Measurements from ENCODE around the gene C11orf42. TPM values are rescaled to one million over a fixed set of nuclear protein-coding genes. Genes with fewer than 3 reads are reported as not detected.

The C11orf42 gene, protein sequence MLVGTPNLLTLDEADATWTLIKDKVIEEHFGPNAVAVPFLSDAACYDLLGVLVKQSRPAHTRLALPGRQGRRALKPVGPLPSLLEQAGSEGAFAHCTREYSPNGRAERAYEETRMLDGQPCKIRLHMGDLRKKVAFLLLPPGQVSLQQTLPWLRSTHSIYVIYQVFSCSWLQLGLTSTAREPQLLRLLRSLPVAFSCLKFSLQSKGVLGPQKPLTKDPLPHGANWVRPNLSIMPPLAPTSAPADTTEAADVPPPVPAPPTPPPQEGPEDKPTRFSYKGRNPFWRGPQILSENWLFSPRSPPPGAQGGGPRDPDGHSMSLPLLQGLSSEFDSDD
- total RNA-seq (2014; rRNA removed; shearing (Covaris generic)) = not detected in 2 replicates

DNA sequence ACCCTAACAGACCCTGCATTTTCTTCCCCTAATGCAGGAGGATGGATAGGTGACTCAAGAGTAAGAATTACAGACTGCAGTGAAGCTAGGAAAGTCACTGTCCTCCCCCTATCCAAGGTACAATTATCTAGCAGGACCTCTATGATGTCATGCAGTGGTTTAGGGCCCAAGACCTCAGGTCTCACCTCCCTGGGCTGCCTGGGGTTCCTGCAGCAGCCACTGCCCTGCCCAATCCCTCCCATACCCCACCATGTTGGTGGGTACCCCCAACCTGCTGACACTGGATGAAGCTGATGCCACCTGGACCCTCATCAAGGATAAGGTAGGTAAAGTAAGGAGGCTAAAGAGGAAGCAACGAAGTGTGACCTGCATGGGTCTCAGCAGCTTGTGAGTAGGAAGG, at the start of gene C11orf42:
C11orf42 (plus strand) TSS at position 192 of the 400 bp plus-strand sequence; CDS start at position 251, 59 bp downstream.
- no peak for DNase-seq (ENCODE audit: low spot score)

DNA sequence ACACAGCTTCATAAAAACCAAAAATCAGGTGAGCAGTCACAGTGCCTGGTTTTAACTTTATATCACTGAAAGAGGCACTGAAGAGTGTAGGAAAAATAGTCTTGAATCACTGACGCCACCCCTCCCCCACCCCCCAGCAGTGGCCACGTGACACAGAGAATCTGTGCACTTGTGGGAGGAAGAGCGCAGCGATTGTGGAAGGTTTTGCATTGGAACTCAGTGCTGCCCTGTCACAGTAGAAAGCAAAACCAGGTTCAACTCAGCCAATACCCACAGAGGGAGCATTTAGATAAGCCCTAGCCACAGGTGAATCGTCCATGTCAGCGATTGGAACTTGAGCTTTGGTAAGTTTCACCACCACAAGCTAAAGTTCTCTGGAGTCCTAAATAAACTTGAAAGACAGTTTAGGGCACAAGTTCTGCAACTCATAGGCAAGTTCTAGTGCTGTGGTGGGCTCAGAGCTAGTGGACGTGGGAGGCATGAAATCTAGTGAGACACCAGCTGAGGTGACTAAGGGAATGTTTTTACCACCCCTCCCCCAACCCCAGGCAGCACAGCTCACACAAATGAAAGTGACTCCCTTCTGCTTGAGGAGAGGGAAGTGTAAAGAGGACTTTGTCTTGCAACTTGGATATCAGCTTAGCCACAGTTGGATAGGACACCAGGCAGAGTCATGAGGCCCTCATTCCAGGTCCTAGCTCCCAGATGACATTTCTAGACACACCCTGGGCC, 48.6 kb upstream of the C11orf42 start:
- DNase-seq (ENCODE audit: low spot score) = no peak

DNA sequence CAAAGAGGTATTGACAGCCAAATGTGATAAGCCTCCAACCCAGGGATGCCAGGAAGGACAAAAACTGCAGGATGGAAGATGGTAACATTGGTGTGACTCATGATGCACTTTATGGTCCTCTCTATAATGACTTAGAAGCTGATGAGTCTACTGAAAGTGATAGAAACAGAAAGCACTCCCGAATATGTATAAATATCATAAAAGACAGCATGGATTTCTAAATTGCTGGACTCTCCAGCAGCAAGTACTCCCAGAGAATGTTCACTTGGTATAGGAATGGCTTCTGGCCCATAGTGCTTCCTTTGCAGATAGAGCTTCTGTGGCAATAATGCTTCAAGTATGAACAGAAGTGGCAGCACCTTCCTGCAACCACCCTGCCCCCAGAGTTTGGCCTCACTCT, 35.1 kb upstream of the C11orf42 start, which contains the start of gene OR52B2:
OR52B2 (minus strand) TSS at position 101 of the 400 bp plus-strand sequence; CDS start at position 101, 0 bp downstream.
- DNase-seq (ENCODE audit: low spot score) = no peak

DNA sequence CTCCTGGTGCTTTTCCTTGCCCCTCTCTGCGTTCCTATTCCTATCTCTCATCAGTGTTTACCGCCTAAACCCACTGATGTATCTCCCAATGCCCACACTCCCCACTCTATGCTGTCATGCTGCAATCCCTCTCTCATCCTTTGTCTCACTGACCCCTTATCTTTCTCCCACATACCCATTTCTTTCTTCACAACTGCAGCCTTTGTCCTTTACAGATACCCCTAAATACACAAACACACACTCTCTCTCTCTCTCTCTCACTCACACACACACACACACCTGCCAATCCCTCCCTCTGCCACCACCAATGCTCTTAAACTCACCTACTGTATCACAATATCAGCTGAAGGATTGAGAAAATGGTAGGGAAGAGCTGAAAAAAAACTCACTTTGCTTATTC, 29.9 kb upstream of the C11orf42 start:
- no peak for DNase-seq (ENCODE audit: low spot score)

DNA sequence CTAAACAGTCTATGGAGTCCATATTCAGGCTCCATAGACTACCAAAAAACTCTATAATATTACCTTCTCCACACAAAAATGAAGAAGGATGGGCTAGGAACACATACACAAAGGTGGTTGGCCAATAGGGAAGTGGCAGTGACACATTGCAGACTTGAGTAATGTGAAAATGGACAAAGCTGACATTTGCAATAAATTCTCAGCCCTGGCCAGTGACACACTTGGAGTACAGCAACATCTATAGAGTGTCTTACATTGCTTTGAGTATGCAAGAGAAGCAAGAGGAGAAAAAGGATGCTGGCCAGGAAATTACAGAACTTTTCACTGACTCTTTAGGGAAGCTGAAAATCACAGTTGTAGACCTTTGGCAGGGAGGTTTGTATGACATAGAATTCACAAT, 13.6 kb upstream of the C11orf42 start:
- no peak for DNase-seq (ENCODE audit: low spot score)

DNA sequence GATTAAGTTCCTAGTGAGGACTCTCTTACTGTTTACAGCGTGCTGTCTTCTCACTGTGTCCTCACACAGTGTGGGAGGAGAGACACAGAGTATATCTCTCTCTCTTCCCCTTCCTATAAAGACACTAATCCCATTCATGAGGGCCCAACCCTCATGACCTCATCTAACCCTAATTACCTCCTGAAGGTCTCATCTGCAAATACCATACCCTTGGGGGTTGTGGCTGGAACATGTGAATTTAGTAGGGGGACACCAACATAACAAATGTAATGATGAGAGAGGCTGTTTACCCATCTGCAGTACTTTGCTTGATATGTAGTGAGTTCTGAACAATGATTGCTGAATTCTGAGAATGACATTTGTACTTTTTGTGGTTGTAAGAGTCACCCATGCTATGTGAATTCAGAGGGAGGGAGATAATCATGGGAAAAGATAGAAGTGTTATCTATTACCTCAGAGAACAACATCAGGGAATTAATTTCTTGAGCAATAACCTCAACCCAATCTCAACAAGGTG, 11.2 kb upstream of the C11orf42 start:
- DNase-seq (ENCODE audit: low spot score) = no peak

DNA sequence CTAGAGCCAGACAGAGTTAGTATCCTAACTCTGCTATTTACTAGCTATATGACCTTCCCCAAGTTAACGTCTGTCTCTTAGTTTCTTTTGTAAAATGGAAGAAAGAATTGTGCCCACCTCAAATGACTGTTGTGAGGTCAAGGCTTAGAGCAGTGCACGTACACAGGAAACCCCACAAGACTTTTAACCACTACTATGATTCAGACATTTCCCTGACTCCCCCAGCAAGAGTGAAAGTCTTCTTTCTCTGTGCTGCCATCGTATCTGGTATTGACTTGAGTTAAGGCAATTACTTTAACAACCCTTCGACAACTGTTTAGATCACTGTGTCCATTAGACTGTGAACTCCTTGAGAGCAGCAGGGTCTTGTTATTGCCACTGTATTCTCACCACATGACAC, 9.0 kb upstream of the C11orf42 start:
- no peak for DNase-seq (ENCODE audit: low spot score)

DNA sequence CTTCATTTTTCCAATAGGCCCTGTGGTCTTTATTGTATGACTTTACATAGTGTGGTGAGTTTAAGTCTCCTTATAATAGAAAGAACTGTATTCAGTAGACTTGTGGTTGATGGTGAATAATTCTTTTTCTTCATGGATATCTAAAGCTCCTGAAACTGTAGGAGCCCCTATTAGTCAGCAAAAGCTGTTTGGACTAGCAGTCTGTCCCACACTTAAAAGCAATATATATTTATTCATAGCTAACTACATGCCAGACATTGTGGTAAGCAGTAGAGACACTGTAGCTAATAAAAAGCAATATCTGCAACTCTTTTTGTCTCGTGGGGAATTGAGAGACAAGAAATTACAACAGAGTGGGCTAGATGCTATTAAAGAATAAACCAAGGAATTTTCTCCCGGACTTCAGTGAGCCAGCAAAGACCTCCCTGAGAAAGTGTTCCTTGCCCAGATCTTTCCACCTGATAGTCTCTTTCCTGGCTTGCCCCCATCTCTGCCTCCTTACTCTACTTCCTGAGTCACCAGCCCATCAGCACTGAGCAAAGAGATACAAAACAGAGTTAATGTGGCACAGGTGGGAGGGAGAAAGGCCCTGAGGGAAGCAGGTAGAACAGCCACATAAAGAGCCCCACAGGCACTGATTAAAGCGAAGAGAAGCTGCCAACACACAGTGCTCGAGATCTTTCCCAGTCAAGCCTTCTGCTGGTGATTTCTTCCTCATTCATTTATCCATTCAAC, 7.7 kb upstream of the C11orf42 start:
- DNase-seq (ENCODE audit: low spot score) = no peak

DNA sequence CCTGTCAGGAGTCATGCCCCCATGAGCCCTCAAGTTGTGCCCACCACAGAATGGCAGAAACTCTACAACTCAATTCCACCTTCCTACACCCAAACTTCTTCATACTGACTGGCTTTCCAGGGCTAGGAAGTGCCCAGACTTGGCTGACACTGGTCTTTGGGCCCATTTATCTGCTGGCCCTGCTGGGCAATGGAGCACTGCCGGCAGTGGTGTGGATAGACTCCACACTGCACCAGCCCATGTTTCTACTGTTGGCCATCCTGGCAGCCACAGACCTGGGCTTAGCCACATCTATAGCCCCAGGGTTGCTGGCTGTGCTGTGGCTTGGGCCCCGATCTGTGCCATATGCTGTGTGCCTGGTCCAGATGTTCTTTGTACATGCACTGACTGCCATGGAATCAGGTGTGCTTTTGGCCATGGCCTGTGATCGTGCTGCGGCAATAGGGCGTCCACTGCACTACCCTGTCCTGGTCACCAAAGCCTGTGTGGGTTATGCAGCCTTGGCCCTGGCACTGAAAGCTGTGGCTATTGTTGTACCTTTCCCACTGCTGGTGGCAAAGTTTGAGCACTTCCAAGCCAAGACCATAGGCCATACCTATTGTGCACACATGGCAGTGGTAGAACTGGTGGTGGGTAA, 6.1 kb upstream of the C11orf42 start, which contains the start of gene OR52W1:
OR52W1 (plus strand) TSS at position 51 of the 637 bp plus-strand sequence; CDS start at position 51, 0 bp downstream.
- no peak for DNase-seq (ENCODE audit: low spot score)

DNA sequence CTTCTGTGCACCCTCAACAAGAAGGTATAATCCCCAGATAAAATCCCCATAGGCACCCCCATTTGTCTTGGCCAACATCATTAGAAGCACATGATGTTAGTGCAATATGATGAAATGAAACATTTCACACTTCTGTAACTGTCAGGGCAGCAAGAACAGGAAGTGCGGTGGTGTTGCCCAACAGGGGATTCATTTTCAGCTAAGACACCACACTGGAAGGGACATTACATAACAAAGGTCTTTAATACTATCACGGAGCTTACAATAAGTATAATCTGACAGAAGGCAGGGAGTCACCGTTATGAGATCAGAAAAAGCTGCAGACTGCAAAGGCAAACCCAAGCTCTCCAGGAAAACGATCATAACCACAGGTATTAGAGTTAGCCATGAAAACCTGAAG, 4.4 kb upstream of the C11orf42 start:
- DNase-seq (ENCODE audit: low spot score) = no peak

DNA sequence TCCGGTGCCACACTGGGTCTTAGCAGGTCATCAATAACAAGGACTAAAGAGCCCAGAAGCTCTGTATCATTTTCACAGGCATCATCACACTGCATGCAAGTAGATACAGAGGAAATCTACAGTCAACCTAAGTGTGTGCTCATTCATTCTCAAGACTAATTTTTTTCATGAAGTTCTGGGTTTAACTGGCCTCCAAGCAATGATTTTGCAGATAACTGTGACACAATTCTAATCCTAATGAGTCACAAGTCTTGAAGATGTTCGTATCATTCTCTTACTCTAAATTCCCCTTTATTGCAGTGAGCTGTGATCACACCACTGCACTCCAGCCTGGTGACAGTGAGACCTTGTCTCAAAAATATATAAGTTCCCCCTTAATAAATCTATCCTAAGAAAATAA, 3.9 kb upstream of the C11orf42 start:
- DNase-seq (ENCODE audit: low spot score) = no peak

DNA sequence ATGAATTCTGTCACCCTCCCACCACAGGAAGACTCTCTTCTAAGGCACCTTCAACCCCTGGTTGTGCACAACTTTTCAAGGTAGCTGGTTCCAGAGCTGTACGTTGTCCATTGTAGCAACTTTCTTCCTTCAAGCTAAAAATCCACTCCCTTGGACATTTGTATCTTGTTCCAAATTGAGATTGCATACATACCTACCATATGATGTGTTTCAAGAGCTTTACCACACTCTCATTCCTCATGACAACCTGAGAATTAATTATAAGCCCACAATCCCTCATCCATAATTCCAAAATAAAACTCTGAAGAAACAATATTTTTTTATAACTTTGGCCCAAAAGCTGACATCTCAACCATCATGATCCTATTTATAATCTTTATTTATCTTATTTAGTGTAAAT, 3.3 kb upstream of the C11orf42 start:
- DNase-seq (ENCODE audit: low spot score) = no peak

DNA sequence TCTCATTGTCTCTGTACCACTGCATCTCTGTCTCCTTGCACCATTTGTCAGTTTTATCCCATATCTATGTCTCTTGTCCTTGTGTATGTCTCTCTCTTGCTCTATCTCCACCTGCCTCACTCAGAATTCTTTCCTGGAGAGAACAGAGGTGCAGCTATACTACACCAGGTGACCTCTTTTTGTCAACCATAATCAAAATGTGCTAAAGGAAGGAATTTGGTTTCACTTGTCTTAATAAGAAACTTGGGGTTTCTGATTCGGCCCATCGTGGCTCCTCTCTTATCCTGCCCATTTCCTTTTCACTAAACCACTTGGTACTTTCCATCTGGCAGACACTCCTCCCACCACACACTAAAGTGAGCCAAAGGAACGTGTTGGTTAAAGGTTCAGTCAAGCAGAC, 2.0 kb upstream of the C11orf42 start:
- DNase-seq (ENCODE audit: low spot score) = no peak

DNA sequence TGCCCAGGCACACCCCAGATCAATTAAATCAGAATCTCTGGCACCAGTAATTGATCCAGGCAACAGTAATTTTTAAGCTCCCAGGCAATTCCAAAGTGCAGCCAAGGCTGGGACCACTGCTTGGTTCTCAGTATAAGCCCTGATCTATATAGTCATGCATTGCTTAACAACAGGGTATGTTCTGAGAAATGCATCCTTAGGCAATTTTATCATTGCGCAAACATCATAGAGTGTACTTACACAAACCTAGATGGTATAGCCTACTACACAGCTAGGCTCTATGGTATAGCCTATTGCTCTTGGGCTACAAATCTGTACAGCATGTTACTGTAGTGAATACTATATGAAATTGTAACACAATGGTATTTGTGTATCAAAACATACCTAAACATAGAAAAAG, 651 bp upstream of the C11orf42 start:
- DNase-seq (ENCODE audit: low spot score) = no peak

DNA sequence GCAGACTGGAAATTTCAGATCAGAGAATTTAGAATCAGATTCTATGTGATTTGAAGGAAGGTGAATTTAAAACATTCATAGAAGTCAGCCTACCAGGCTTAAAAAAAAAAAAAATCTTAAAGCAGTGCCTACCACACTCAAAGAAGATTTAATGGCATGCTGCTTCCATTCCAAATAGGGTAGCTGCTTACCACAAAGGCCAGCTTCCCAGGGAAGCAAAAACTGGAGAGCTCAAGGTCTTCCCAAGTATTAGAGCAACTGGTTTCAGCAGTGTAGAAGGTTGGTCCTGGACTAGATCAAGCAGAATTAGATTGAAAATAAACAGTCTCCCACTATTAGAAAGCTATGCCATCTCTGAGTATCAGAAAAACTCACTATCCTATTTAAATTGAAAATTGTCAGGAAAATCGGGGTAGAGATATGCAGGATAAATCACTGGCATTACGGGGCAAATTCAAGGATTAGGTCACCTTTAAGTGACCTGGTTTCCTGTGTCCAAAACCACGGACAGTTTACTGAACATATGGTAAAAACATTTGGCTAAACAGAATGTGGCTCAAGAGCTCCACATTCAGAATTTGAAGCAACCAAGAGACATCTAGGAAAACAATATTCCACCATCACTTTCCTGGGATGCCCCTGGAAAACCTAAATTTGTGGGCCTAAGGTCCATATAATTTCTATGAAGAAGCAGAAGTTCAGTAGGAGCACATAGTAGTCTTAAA, 1.3 kb downstream of the C11orf42 start:
- DNase-seq (ENCODE audit: low spot score) = no peak

DNA sequence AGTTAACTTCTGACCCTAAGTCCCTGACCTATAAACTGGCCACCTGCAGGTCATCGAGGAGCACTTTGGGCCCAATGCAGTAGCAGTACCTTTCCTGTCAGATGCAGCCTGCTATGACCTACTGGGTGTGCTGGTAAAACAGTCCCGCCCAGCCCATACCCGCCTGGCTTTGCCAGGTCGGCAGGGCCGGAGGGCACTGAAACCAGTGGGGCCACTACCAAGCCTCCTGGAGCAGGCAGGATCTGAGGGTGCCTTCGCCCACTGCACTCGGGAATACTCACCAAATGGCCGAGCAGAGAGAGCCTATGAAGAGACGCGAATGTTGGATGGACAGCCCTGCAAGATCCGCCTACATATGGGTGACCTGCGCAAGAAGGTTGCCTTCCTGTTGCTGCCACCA, 4.4 kb downstream of the C11orf42 start:
- DNase-seq (ENCODE audit: low spot score) = no peak

DNA sequence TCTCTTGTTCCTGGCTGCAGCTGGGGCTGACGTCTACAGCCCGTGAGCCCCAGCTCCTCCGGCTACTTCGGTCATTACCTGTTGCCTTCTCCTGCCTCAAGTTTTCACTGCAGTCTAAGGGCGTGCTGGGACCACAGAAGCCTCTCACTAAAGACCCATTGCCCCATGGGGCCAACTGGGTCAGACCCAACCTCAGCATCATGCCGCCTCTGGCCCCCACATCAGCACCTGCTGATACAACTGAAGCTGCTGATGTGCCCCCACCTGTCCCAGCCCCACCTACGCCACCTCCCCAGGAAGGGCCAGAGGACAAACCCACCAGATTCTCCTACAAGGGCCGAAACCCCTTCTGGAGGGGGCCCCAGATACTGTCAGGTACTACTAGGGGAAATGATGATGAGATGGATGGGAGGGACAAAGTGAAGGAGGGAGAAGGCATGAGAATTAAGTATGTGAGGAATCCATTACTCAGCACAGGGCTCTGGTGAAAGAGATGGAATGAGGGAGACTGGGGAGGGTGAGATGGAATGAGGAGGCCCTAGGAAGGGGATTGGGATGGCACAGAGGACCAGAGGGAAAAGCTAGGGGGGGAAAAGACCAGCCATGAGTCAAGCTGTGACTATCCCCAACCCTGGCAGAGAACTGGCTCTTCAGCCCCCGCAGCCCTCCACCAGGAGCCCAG, 5.1 kb downstream of the C11orf42 start:
- DNase-seq (ENCODE audit: low spot score) = no peak

DNA sequence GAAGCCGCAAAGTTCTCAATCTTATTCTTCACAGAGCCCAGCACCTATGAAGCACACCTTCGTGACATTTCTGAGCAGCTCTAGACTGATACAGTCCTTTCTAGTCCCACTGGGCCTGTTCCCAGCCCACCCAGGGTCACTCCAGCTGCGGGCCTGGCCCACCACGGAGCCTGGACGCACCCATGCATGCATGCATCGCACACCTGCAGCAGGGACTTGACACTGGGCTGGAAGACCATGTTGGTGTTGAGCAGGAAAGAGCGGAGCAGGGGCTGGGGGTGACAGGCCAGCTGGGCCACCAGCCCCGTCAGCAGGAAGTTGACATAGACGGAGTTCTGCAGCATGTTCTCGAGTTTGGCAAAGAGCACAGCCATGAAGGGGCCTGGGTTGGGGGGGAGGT, 9.2 kb downstream of the C11orf42 start:
- DNase-seq (ENCODE audit: low spot score) = no peak

DNA sequence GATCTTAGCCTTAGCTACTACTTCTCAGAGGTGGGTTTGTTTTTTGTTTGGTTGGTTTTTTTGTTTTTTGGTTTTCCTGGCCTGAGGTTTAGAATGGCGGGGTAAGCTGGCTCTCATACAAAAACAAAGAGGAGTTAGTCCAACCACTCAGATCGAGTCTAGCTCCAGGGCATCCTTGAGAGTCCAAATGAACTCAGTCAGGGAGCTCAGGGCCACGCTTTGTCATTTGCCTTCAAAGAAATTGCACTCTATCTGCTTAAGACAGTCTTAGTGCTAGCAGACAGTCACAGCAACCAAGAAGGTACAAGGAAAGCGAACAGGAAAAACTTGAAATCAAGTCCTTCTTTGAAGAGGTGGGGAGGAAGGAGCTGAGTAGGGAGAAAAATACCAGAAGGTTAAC, 11.1 kb downstream of the C11orf42 start:
- no peak for DNase-seq (ENCODE audit: low spot score)

DNA sequence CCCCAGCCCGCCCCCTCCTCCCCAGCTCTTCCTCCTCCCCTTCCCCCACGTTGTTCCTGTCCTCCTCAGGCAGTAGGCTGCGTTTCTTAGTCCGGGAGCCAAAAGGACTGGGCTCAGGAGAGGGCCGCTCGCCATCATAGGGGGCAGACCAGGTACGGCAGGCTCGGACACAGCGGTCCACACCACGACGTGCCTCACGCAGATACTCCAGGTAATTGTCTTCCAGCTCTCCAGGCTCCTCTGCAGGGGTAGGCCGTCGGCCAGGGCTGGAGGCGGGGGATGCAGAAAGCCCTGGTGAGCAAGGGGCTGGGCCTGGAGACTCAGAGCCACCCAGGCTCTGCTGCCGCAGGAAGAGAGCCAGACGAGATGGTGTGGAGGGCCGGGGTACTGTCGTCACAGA, 12.4 kb downstream of the C11orf42 start:
- DNase-seq (ENCODE audit: low spot score) = no peak
